SK-N-MC (cell line): ENCODE data around the gene OSBPL5.

Experiments
- EZH2 ChIP-seq: fragments of 200-600 bp; sonication (generic); IDR thresholded peaks from one replicate; pipeline ENCODE4 v1.6.1; 2017; ENCODE audit warnings: antibody characterized with exemption
- POLR2AphosphoS5 ChIP-seq: IDR thresholded peaks from 2 replicates; pipeline ENCODE4 v1.6.1; 2012; ENCODE audit warnings: mild to moderate bottlenecking, low read depth, low read length, borderline replicate concordance

DNA sequence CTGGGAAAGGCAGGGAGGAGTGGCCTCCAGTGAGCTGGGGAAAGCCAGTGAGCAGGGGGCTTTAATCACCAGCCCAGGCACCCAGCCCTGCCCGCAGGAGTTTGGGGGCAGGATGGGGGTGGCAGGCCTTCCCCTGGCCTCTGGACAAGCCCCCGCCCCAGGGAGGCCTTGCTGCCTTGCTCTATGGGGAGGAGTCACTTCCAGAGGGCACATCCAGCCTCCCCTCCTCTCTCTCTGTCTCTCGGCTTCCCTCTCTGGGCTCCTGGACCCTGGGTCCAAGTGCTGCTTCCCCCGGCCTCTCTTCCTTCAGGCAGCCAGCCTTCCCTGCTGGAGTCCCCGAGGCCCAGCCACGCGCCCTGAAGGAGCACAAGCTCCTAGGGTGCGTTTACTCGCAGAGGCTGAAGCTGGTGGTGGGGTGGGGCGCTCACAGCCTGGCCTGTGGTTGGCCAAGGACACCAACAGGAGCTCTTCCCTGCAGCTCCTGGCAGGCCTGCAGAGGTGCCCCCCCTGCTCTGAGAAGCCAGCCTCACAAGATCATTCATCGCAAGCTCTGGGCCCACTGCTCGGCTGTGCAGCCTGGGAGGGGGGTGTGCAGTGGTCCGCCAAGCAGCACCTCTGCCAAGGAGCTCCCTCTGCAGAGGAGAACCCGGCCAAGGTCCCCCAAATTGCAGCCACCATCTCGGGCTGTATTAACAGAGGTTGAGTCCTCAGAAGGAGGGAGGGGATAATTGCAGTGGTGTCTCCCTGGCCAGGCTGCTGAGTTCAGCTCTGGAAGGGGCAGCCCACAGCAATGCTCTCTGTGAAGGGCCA is 25.4 kb downstream of the OSBPL5 start:
- no peak for TF ChIP-seq EZH2
- TF ChIP-seq POLR2AphosphoS5: no peak
